ENCODE data around the gene EIF5A2.

The EIF5A2 gene

DNA sequence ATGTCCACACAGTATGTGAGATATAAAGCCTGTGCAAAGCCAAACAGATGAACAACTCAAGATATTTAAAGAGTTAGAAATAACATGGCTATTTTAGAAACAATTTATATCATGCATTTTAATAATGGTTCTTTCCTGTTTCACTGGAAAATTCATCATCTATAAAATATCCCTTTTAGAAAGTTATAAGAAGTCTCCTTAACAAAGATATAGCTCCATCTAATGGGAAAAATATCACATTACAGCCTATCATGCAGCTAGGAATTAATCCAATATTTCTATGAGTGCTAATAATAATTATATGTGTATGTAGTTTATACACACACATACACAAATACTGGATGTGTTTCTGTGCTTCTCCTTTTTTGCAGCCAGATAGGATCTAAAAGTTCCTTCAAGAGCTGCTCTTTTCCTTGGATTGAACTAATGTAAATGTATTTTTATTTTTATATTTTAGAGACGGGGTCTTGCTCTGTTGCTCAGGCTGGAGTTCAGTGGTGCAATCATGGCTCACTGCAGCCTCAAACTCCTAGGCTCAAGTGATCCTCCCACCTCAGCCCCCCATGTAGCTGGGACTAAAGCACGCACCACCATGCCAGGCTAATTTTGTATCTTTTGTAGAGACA is 60.0 kb downstream of the EIF5A2 start:
- Mint-ChIP-seq H3K36me3 (ENCODE audit: low read depth) (no peaks in the 10 kb centered on the region), H3K9me3 (no peaks in the 10 kb centered on the region), H3K4me3 (no peak overlapping the region), H3K27me3 (peaks cover 4% of the 10 kb centered on the region), H3K27ac (no peak overlapping the region), H3K4me1 (no peaks in the 10 kb centered on the region)
- DNase-seq (no peak), ATAC-seq (no peak)

DNA sequence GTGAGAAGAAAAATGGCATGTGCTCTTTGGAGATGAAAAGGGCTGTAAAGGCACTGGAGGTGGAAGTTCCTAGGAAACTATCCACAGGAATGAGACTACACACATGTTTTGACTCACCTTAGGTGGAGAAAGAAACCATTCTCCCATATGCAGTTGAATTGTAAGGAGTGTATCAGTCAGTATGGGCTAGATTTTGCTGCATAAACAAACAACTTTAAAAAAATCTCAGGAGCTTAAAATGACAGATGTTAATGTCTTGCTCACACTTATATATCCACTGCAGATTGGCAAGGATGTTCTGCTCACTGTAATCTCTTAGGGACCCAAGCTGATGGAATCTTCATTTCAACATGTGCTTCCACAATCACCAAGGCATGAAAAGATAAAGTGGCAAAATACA is 64.1 kb downstream of the EIF5A2 start:
- no peaks in the 10 kb centered on the region for H3K9me3 Mint-ChIP-seq
- no peak overlapping the region for H3K27ac Mint-ChIP-seq
- no peak for DNase-seq
- no peak for ATAC-seq
- no peaks in the 10 kb centered on the region for H3K36me3 Mint-ChIP-seq (ENCODE audit: low read depth)
- peaks cover 9% of the 10 kb centered on the region for H3K27me3 Mint-ChIP-seq
- no peak overlapping the region for H3K4me3 Mint-ChIP-seq
- no peaks in the 10 kb centered on the region for H3K4me1 Mint-ChIP-seq

DNA sequence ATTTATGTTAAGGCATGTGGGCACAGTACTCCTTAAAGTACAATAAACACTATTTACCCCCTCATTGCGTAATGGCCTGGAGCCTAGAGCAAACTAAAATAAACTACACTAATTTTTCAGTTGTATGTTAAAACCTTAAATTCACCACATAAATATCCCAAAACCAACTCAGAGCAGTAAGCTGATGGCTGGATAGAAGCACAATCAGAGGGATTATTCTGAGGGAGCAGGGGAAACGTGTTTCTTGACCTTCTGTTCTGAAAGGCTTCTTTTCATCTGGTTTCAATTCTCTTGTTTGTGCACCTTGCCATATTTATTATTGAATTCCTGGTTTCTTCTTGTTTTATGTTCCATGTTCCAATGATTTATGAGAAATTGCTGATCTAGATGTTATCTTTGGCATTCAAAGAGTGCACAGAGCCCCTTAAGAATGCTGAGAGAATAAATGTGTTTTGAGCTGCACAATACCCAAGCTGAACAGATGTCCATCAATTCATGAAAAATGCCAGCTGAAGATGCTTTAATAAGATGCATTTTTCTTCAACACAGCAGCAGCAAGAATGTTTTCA is 68.1 kb downstream of the EIF5A2 start:
- H3K4me1 Mint-ChIP-seq = no peaks in the 10 kb centered on the region
- DNase-seq = no peak
- H3K36me3 Mint-ChIP-seq (ENCODE audit: low read depth) = no peaks in the 10 kb centered on the region
- no peak overlapping the region for H3K27ac Mint-ChIP-seq
- no peaks in the 10 kb centered on the region for H3K9me3 Mint-ChIP-seq
- no peak overlapping the region for H3K4me3 Mint-ChIP-seq
- H3K27me3 Mint-ChIP-seq = peaks cover 31% of the 10 kb centered on the region
- no peak for ATAC-seq

DNA sequence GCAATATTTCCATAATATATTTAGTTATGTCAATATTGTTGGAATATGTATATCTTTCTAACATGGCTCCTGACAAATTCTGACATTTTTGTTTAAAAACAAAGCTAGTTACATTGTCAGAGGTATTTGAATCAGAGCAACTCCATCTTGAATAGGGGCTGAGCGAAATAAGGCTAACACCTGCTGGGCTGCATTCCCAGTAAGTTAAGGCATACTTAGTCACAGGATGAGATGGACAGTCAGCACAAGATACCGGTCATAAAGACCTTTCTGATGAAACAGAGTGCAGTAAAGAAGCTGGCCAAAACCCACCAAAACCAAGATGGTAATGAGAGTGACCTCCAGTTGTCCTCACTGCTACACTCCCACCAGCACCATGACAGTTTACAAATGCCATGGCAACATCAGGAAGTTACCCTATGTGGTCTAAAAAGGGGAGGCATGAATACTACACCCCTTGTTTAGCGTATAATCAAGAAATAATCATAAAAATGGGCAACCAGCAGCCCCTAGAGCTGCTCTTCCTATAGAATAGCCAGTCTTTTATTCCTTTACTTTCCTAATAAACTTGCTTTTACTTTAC is 68.8 kb downstream of the EIF5A2 start:
- Mint-ChIP-seq H3K27me3 (peaks cover 33% of the 10 kb centered on the region), H3K36me3 (ENCODE audit: low read depth) (no peaks in the 10 kb centered on the region), H3K4me3 (no peak overlapping the region), H3K9me3 (no peaks in the 10 kb centered on the region), H3K27ac (no peak overlapping the region), H3K4me1 (no peaks in the 10 kb centered on the region)
- no peak for ATAC-seq
- no peak for DNase-seq
